NCI-H1417 treated with DMSO at 0.1 percent for 48 hours (cell line): ENCODE results near the gene ATP2B1.

Experiments
- DNase-seq: peaks from one replicate; lab custom pipeline; 2025; lab: John Stamatoyannopoulos, UW

The ATP2B1 gene

GRCh38 chr12:89589753-89590152 lies 118.9 kb downstream of the ATP2B1 start:
- DNase-seq: no peak

GRCh38 chr12:89578499-89578898 lies 130.1 kb downstream of the ATP2B1 start:
- no peak for DNase-seq

DNA sequence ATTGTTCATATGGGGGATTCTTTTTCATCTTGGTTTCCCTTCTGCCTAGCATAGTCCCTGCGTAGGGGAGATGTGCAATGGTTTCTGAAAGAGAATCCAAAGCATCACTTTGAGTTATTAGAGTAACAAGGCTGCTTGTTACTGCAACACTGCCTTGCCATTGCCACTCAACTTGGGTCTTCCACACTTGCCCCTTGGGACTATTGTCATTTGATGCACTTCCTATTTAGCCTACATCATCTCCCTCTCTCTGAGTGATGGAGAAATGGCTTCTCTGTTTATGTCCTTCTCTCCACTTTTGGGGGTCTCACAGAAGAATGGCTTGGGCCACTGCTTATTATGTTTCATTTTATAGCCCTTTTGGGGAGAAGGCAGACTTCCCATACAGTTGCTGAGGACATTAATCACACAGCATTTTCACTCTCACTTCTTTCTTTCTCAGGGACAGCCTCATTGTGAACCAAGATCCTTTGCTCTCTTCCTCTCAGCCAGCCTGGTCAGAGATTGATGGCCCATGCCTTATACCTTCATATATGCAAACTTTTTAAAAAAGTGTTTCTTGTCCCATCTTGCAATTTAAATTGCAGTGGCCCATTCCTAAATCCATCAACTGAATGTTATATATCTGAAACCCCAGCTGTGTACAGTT lies 131.9 kb downstream of the ATP2B1 start:
- DNase-seq: no peak

- DNase-seq: no peak
These were observed 133.3 kb downstream of the ATP2B1 start for GRCh38 chr12:89575374-89575773.

DNA sequence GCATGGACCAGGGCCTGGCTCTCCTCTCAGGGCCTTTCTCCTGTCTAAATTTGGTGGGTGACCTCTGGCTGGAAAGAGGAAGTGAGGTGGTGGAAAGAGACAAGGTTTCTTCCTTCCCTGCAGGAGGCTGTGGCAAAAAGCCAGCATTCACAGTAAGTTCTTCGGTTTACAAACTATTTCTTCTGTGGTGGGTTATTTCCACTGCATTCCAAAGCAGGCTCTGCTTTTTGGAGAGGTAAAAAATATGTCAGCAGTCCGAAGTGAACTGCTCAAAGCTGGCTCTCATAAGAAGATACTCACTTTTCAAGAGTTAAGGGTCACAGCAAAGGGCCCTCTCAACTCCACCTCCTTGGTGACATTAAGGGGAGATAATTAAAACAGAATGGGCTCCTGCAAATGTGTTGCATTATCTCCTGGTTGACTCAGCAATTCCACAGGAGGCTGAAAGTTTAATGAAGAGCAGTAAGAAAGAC lies 133.9 kb downstream of the ATP2B1 start:
- DNase-seq: no peak

DNA sequence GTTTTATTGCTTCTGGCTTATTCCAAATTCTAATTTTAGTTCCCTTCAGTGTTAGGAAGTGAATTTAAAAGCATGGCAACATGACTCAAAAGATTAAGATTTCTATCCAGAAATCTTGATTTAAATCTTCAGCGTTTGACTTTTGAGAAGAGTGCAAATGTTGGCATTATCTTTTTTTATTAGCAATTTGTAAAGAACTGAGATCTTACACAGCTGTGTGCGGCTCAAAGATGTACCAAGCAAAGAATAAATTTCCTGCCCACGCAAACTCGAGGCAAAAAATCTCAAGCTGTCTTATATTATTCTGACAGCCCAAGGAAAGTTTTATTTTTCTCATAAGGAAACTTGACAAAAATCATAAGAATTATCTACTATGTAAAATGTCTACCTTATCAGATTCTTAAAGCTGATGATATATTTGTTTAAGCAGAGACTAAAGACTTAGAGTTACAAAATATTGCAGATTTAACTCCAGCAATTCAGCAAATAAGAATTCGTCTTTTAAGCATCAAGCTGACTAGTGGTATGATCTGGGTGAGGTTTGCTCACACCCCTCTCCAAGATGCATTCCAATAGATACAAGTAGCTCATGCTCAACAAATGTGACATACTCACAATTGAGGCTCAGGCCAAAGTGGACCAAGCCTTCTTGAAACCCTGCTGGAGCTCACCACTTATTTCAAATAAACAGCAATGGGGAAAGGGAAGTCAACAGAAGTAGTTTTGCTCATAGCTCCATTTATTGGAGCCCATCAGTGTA lies 135.4 kb downstream of the ATP2B1 start:
- no peak for DNase-seq

- DNase-seq: no peak
These were observed 137.0 kb downstream of the ATP2B1 start for GRCh38 chr12:89571491-89572195.

DNA sequence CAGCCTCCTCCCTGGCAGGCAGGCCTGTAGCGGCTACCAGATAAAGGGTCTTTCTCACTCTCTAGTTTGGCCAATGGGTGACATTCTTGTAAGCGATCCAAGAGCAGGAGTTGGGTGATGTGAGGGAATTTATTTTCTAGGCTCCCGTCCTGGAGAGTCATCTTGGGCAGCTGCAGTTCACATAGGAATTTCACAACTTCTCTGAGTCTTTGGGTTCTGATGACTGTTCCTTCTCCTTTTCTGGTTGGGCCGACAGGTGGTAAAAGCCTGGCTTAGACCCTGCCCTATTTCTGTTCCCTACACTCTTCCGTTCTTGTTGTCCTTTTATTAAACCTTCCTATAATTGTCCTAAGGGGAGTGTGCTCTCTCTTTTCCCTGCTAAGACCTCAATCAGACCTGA lies 140.2 kb downstream of the ATP2B1 start:
- DNase-seq: no peak

- no peak for DNase-seq
These were observed 140.9 kb downstream of the ATP2B1 start for GRCh38 chr12:89567691-89568239.

DNA sequence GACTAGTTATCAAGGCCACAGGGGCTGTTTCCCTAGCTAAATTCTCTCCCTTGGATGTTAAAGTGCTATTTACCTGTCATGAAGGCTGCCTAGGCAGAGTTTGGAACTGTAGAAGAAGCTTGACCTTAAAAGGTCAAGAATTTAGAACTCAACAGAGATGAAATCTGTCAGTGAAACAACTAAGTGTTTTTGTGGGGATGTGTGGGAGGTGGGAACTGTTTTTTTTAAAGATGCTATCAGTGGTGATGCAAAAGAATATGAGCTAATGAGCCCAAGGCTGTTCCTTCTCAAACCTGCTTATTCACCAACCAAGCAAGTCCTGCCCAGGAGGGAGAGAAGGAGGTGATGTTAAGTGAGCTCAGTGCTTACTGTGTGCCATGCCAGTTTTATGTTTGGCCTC lies 142.0 kb downstream of the ATP2B1 start:
- no peak for DNase-seq

GRCh38 chr12:89565002-89565401 lies 143.6 kb downstream of the ATP2B1 start:
- DNase-seq: no peak

DNA sequence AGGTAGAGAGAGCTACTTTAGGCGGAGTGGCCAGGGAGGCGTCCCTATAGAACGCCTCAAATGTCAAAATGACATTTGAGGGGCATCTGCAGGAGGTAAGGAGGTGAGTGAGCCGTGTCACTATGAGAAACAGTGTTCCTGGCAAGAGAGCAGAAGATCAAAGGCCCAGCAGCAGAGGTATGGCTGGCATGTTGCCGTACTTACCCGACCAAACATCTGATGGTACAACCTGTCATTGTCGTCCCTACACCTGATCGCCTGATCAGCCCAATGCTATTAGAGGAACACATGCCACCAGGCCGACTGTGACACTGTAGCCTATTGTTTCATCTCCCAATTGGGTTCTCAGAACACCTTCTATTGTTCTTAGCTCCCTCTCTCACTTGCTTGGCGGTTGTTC lies 148.9 kb downstream of the ATP2B1 start:
- DNase-seq: no peak

GRCh38 chr12:89556976-89557375 lies 151.7 kb downstream of the ATP2B1 start:
- no peak for DNase-seq

GRCh38 chr12:89552376-89552775 lies 156.3 kb downstream of the ATP2B1 start:
- no peak for DNase-seq

GRCh38 chr12:89551747-89552146 lies 156.9 kb downstream of the ATP2B1 start:
- DNase-seq: no peak

DNA sequence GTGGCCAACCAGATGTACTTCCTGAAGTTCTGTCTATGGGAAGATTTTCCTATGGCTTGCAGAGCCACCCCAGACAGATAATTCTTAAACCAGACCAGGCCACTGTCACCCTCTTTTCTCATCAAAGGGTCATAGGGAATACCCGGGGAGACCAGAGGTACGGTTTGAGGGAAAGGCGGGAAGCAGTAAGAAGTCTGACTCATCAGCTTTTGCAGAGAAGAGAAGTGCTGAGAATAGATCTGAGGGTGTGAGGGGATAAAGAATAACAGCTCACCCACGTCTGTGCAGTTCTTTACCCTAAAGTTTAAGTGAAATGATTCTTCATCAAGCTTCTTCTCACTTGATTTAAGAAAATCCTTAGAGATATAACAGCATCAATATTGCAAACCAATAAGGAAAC lies 161.5 kb downstream of the ATP2B1 start:
- no peak for DNase-seq

DNA sequence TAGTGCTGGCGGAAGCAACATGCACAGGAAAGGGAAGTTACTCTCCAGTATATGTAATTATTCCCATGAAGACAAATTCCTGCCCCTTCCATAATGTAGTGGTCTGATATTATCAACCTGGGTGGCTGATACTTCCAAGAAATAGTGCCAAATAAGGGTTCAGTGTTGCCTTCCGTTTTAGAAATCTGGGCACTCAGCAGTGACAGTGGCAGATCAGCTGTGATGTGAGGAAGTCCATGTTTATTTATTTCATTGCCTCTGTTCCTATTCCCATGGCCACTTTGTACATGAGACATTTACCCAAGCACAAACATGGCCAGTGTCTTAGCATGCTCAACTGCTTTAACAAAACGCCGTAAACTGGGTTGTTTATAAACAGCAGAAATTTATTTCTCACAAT lies 162.5 kb downstream of the ATP2B1 start:
- DNase-seq: no peak

GRCh38 chr12:89544681-89545184 lies 163.9 kb downstream of the ATP2B1 start:
- DNase-seq: no peak

GRCh38 chr12:89544022-89544421 lies 164.6 kb downstream of the ATP2B1 start:
- no peak for DNase-seq

DNA sequence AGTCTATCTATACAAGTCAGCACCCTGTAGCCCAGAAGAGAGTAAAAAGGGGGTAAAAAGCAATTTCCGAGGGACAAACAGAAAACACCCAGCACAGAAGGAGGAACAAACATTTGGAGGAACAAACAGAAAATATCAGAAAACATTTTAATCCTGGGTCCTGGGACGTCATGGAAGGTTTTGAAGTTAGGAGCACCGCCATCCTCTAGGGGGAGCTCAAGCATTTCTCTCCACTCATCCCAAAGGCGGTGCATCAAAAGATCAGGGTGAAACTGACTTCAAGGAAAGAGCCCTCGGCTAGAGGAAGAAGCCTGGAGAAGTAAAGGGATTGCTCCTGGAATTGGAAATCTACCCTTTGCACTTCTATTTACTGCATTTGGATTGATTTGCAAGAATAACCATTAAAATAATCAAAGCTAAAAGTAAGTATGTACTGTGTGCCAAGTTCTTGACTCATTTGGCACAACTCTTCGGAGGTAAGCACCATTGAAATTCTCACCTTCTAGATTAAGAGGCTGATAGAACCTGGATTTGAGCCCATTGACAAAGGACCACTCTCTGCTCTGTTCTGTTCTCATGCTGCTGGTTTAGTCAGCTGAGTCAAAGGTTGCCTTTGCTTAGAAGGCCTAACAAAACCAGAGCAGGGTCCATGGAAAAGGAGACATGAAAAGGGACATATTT lies 165.6 kb downstream of the ATP2B1 start:
- DNase-seq: no peak

- DNase-seq: no peak
These were observed 166.4 kb downstream of the ATP2B1 start for GRCh38 chr12:89542236-89542635.

DNA sequence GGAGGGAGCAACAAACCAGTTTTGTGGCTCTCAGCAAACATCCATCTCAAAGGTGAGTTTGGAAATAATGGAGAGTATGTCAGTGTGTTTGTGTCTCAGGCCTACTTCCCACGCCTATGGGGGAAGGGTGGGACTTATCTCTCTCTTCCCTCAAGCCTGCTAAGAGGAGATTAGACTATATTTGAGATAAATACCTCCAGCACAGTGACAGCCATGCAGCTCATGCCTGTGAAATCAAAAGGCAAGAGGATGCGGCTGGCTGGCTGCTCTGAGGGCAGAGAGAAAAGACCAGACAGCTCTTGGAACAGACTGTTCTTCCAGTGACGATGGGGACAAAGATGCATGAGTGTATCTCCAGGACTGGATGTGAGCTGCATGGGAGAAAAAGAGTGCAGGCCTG lies 168.1 kb downstream of the ATP2B1 start:
- DNase-seq: no peak
